ENCODE measurements around the gene DYNLT4.

DNA sequence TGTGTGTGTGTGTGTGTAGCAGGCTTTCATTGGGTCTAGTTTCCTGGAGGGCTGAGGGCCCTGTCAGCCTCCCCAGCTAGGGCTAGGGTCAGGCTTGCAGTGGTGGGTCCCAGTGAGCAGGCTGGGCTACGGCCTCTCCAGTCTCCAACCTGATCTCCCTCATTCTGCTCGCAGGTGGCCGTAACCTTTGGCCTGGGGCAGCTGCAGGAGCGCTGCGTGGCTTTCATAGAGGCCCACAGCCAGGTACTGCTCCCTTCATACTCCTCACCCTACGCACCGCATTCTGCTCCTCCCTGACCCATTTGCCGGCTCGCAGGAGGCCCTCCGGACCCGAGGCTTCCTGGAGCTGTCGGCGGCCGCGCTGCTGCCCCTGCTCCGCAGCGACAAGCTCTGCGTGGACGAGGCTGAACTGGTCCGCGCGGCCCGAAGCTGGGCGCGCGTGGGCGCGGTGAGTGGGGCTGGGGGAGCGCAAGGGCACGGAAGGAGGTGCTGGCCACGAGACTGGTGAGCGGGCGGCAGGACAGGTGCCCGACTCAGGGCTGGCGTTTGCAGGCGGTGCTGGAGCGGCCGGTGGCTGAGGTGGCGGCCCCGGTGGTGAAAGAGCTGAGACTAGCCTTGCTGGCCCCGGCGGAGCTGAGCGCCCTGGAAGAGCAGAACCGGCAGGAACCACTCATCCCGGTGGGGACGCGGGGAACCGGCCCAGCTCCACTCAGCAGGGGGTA, 5.8 kb upstream of the DYNLT4 start:
- TF ChIP-seq POLR2A (IDR thresholded peaks at IDR 0.05) (no peak), POLR2AphosphoS5 (IDR thresholded peaks at IDR 0.05) (no peak)
- TF ChIP-seq, protein P1, sequence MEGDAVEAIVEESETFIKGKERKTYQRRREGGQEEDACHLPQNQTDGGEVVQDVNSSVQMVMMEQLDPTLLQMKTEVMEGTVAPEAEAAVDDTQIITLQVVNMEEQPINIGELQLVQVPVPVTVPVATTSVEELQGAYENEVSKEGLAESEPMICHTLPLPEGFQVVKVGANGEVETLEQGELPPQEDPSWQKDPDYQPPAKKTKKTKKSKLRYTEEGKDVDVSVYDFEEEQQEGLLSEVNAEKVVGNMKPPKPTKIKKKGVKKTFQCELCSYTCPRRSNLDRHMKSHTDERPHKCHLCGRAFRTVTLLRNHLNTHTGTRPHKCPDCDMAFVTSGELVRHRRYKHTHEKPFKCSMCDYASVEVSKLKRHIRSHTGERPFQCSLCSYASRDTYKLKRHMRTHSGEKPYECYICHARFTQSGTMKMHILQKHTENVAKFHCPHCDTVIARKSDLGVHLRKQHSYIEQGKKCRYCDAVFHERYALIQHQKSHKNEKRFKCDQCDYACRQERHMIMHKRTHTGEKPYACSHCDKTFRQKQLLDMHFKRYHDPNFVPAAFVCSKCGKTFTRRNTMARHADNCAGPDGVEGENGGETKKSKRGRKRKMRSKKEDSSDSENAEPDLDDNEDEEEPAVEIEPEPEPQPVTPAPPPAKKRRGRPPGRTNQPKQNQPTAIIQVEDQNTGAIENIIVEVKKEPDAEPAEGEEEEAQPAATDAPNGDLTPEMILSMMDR (IDR thresholded peaks at IDR 0.05), result no peak
